ENCODE results near the gene MYMX. TPM values are rescaled to one million over a fixed set of nuclear protein-coding genes. Genes with fewer than 3 reads are reported as not detected.
A peak's percentile ranks its signal among the peaks of the same experiment; 100 is the strongest.

The MYMX gene
- total RNA-seq, 1 donor from 2014 or later: 11.2 TPM

DNA sequence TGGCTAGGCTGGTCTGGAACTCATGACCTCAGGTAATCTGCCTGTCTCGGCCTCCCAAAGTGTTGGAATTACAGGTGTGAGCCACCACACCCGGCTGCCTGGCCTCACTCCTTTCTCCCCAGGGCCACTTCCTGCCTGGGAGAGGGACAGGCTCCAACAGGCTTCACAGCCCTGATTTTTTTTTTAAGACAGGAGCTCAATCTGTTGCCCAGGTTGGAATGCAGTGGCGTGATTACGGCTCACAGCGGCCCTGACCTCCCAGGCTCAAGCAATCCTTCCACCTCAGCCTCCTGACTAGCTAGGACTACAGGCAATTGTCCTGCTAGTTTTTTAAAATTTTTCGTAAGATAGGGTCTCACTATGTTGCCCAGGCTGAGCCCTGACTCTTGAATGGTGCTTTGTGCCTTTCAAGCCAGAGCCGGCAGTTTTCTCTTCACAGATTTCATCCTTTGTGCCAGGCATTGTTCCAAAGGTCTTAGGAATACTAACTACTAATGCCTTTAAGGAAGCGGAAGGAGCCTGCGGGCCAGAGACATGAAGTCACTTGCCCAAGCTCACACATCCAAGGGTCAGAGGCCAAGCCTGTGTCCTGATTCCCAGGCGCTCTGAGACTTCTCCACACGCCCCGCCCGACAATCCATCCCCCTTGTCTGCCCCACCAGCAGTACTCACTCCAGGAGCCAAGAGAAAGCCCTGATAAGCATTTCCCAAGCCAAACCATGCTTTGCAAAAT is 38.9 kb upstream of the MYMX start:
- Mint-ChIP-seq H3K27ac (ENCODE audit: unreplicated experiment) (peak overlapping the region; percentile 52), H3K4me3 (ENCODE audit: unreplicated experiment) (no peak overlapping the region), H3K36me3 (ENCODE audit: low read depth, unreplicated experiment) (no peaks in the 10 kb centered on the region), H3K4me1 (ENCODE audit: unreplicated experiment) (peaks cover 38% of the 10 kb centered on the region), H3K9me3 (ENCODE audit: unreplicated experiment) (no peaks in the 10 kb centered on the region), H3K27me3 (ENCODE audit: unreplicated experiment) (peaks cover 7% of the 10 kb centered on the region)
- DNase-seq (ENCODE audit: low spot score): no peak
- TF ChIP-seq CTCF (IDR thresholded peaks at IDR 0.05; ENCODE audit: unreplicated experiment): no peak

- H3K27ac Mint-ChIP-seq (ENCODE audit: unreplicated experiment): peak overlapping the region; percentile 52
Observed at GRCh38 chr6:44178424-44179071, 38.2 kb upstream of the MYMX start.

GRCh38 chr6:44179072-44179536 is 37.6 kb upstream of the MYMX start:
- no peak for TF ChIP-seq CTCF (IDR thresholded peaks at IDR 0.05; ENCODE audit: unreplicated experiment)
- H3K27ac Mint-ChIP-seq (ENCODE audit: unreplicated experiment): peak overlapping the region; percentile 49

More at GRCh38 chr6:44178424-44179071, 38.2 kb upstream of the MYMX start:
- Mint-ChIP-seq H3K36me3 (ENCODE audit: low read depth, unreplicated experiment) (no peaks in the 10 kb centered on the region), H3K4me3 (ENCODE audit: unreplicated experiment) (no peak overlapping the region), H3K9me3 (ENCODE audit: unreplicated experiment) (no peaks in the 10 kb centered on the region), H3K27me3 (ENCODE audit: unreplicated experiment) (peaks cover 9% of the 10 kb centered on the region), H3K4me1 (ENCODE audit: unreplicated experiment) (peaks cover 43% of the 10 kb centered on the region)
- no peak for DNase-seq (ENCODE audit: low spot score)
- no peak for TF ChIP-seq CTCF (IDR thresholded peaks at IDR 0.05; ENCODE audit: unreplicated experiment)

GRCh38 chr6:44179648-44180047 is 37.1 kb upstream of the MYMX start:
- Mint-ChIP-seq H3K9me3 (ENCODE audit: unreplicated experiment) (no peaks in the 10 kb centered on the region), H3K36me3 (ENCODE audit: low read depth, unreplicated experiment) (no peaks in the 10 kb centered on the region), H3K27ac (ENCODE audit: unreplicated experiment) (no peak overlapping the region), H3K4me3 (ENCODE audit: unreplicated experiment) (no peak overlapping the region), H3K27me3 (ENCODE audit: unreplicated experiment) (peaks cover 5% of the 10 kb centered on the region), H3K4me1 (ENCODE audit: unreplicated experiment) (peaks cover 50% of the 10 kb centered on the region)
- TF ChIP-seq CTCF (IDR thresholded peaks at IDR 0.05; ENCODE audit: unreplicated experiment): no peak
- no peak for DNase-seq (ENCODE audit: low spot score)

More at GRCh38 chr6:44179072-44179536, 37.6 kb upstream of the MYMX start:
- Mint-ChIP-seq H3K27me3 (ENCODE audit: unreplicated experiment) (peaks cover 7% of the 10 kb centered on the region), H3K4me3 (ENCODE audit: unreplicated experiment) (no peak overlapping the region), H3K9me3 (ENCODE audit: unreplicated experiment) (no peaks in the 10 kb centered on the region), H3K4me1 (ENCODE audit: unreplicated experiment) (peaks cover 46% of the 10 kb centered on the region), H3K36me3 (ENCODE audit: low read depth, unreplicated experiment) (no peaks in the 10 kb centered on the region)
- DNase-seq (ENCODE audit: low spot score): no peak

DNA sequence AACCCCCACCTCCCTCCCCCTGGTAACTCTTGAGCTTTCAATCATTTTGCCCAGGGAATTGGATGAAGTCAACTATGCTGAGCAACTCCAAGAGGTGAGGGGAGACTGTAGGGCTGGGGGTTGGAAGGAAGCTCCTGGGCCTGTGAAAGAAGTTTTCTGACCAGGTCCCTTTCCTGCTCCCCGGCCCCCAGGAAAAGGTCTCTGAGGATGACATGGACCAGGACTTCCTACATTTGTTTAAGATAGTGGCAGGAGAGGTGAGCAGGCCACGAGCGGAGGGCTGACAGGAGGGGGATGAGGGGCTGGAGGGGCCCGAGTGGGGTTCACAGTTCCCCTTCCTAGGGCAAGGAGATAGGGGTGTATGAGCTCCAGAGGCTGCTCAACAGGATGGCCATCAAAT is 36.3 kb upstream of the MYMX start:
- TF ChIP-seq CTCF (IDR thresholded peaks at IDR 0.05; ENCODE audit: unreplicated experiment): no peak
- peaks cover 58% of the 10 kb centered on the region for H3K4me1 Mint-ChIP-seq (ENCODE audit: unreplicated experiment)
- DNase-seq (ENCODE audit: low spot score): no peak
- no peaks in the 10 kb centered on the region for H3K36me3 Mint-ChIP-seq (ENCODE audit: low read depth, unreplicated experiment)
- H3K27me3 Mint-ChIP-seq (ENCODE audit: unreplicated experiment): peaks cover 5% of the 10 kb centered on the region
- no peak overlapping the region for H3K27ac Mint-ChIP-seq (ENCODE audit: unreplicated experiment)
- no peak overlapping the region for H3K4me3 Mint-ChIP-seq (ENCODE audit: unreplicated experiment)
- no peaks in the 10 kb centered on the region for H3K9me3 Mint-ChIP-seq (ENCODE audit: unreplicated experiment)
